Raji (cell line): ENCODE measurements around the gene CTDNEP1.

Experiments
- POLR2A ChIP-seq: IDR thresholded peaks from 2 replicates; pipeline ENCODE4 v1.6.1; 2011; ENCODE audit warnings: low read depth, low read length, control low read depth; ENCODE audit not compliant: insufficient read depth

The CTDNEP1 gene

DNA sequence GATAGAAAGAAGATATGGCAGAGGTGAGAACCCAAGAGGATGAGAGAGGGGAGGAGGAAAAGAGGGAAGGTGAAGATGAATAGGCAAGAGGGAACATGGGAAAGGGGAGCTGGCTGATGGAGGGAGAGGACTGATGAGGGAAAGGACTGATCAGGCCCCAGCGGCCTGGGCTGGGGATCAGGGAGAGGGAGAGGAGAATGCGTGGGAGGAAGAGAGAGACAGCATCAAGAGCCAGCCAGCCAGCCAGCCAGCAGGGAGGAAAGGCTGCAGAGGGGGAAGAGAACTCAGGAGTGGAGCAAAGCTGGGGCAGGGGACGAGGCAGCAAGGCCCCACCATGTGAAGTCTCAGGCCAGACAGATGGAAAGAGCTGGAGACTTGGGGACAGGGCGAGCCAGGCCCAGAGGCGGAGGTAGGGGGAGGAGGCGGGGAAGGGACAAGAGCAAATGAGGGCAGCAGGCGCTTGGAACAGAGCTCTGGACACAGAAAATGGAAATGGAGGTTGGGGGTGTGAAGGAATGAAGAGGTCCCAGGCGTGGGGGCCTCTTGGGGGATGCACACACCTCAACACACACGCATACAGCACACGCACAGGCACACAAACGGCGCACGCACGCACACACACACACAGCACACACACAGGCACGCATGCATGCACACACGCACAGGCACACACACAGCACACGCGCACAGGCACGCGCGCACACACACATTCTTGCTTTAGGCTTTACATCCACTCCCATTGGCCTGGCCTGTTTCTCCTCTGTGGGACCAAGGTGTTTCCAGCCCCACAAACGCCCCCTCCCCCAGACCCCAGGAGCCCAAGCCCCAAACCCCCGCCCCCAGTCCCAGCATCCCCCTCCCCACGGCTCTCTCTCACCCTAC lies 44.2 kb downstream of the CTDNEP1 start:
- no peak for TF ChIP-seq POLR2A

DNA sequence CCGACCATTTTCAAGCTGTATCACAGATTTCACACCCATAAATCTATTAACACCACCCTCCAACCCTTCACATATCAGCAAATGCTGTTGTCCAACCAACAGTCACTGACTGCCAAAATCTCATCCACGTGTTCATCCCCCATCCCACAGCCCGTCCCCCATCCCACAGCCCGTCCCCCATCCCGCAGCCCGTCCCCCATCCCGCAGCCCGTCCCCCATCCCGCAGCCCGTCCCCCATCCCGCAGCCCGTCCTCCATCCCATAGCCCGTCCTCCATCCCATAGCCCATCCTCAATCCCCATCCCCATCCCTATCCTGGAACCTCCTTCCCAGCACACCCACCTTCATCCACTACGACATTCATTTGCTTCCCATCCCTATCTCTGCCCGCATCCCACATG lies 46.0 kb downstream of the CTDNEP1 start:
- no peak for TF ChIP-seq POLR2A

DNA sequence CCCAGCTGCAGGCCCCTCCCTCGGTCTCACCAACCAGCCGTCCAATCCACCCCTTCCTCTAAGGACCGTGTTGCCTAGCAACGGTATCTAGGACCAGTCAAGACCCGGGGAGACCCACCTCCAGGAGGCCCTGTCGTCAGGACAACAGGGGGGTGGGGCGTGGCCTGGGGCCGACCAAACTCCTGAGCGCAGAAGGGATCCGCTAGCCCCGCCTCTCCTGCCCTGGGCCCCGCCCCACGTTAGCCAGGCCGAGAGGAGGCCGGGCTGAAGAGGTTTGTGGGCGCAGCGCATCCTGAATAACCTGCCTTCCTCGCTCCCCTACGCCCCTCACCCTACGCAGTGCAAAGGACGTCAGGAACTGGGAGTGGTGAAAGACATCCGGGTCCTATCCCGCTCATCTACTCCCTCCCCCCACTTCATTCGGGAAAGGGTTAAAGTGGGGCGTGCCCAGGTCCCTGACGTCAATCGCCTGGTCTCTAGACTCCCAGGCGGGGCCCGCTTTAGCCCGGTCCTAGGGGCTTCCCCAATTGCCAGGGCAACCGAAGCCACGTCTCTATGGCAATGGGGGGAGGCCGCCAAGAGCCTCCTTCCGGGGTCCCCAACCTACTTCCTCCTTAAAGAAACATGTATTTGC lies 46.6 kb downstream of the CTDNEP1 start:
- peak; percentile 45; the same call in 1 of the 2 replicates for TF ChIP-seq POLR2A

DNA sequence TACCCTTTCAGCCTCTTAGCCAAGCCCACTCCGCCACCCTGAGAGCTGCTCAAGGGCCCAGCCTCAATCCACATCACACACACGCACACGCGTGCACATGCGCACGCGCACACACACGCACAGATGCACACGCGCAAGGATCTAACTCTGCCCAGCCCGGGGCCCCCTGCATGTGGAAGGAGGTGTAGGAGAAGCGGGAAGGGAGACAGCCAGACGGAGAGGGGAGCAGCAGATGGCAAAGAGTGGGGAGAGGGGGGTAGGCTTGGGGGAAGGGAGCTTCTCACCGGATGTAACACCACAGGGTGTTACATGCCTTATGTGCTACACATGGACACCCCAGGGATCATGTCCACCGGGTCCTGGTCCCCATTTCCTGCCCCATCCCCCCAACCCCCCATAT lies 47.2 kb downstream of the CTDNEP1 start:
- no peak for TF ChIP-seq POLR2A

DNA sequence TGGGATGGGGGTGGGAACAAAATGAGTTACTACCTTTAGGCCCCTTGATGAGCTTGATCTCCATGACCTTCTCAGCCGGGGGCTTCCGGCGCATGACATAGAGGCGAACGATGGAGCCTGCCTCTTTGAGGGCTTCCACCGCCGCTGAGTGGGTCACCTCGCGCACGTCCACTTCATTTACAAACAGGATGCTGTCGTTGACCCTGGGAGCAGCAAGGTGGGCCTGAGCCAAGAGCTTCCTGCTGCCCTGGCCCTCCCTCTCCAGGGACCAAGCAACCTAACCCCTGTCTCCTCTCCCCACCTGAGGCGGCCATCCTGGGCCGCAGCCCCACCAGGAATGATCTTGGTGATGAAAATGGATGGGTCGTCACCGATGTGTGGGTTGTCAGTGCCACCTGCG lies 48.1 kb downstream of the CTDNEP1 start:
- no peak for TF ChIP-seq POLR2A

DNA sequence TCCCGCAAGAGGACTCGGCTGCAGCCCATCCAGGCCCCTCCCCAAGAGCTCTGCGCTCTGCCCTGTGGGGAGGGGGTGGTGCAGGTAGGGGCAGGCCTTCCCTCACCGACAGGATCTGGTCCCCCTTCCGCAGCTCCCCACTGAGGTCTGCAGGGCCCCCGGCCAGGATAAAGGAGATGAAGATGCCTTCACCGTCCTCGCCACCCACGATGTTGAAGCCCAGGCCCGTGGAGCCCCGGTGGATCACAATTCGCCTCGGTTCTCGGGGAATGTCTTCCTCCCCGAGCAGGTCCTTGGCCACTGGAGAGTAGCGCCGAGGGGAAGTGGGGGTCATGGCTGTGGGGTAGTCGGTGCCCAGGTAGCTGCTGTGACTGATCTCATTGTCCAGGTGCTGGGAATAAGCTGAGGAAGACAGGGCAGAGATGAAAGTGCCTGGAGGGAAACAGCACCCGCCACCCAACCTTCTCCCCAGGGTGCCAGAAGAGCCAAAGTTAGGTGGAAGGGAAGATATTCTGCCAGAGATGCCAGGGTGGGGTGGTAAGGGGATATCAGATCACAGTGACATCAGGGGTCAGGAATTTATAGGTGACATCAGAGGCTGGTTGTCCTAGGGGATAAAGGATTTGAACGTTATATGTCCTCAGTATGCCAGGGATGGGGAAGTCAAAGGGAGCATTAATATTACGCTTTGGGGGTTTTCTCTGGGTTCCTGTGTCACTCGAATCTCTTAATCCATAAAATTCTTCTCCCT lies 54.7 kb downstream of the CTDNEP1 start:
- no peak for TF ChIP-seq POLR2A

DNA sequence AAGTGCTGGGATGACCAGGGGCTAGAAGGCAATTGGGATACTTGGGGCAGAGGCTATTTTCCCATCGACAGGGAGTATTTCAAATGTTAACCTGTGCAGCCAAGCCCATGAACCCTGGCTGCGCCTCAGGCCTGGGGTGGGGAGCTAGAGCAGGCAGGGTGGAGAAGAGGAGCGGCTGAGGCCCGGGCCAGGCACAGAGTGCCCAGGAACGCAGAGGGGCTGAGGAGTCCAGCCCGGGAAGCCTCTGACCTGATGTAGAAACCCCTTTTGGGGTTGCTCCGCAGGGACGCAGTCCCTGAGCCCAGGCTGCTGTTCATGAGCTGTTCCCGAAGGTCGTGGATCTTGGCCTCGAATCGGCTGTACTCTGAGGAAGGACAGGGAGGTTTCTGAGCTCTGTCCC lies 55.6 kb downstream of the CTDNEP1 start:
- no peak for TF ChIP-seq POLR2A
